Measurements from ENCODE around the gene ZBTB20.

Gene ZBTB20

GRCh38 chr3:114597012-114597411, 550.1 kb downstream of the ZBTB20 start:
- TF ChIP-seq CTCF (IDR thresholded peaks at IDR 0.05; ENCODE audit: borderline replicate concordance, control extremely low read depth, extremely low read depth, insufficient read depth, missing control alignments), result no peak
- no peak for DNase-seq (ENCODE audit: low spot score)
- in situ Hi-C loops (cut with MboI; ENCODE audit: low sequenced_read_pairs, unreplicated experiment), result no loop called here

DNA sequence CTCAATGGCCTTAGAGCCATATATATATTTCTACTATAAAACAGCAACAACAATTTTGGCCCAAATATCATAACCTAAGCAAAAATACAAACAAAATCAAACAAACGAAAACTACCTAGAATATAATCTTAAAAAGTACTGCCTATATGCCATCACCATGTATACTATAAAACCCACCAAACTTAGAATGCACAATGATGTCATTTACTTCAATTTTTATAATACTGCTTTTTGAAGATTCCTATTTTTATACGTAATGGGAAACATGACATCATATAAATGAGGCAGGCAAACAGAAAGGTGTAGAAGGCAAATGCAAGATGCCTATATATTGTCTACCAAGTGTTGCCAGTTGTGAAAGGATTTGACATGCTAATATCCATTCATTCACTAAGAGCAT, 550.9 kb downstream of the ZBTB20 start:
- DNase-seq (ENCODE audit: low spot score), result no peak
- in situ Hi-C loops (cut with MboI; ENCODE audit: low sequenced_read_pairs, unreplicated experiment), result no loop called here
- no peak for TF ChIP-seq CTCF (IDR thresholded peaks at IDR 0.05; ENCODE audit: borderline replicate concordance, control extremely low read depth, extremely low read depth, insufficient read depth, missing control alignments)

DNA sequence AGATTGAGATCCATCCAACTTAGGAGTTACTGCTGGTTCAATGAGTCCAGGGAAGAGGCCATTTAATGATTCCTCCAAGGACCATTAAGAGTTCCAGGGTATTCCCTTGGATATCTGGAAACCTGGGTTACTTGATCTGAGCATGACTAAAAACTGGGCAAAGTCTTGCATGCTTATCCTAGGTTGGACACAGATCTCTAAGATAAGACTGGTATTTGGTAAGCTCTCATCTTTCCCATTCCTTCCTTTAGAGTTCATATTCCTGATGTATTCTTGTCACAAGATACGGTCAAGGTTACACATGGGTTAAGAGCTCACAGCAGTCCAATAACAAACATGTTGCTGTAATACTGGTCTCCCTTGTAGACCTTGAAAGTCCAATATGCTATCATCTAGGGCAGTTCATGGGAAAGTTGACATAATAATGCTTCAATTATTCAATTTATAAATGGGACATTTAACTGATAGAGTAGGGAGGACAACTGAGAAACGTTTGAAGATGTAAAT, 551.5 kb downstream of the ZBTB20 start:
- no peak for DNase-seq (ENCODE audit: low spot score)
- in situ Hi-C loops (cut with MboI; ENCODE audit: low sequenced_read_pairs, unreplicated experiment), result no loop called here
- TF ChIP-seq CTCF (IDR thresholded peaks at IDR 0.05; ENCODE audit: borderline replicate concordance, control extremely low read depth, extremely low read depth, insufficient read depth, missing control alignments), result no peak

DNA sequence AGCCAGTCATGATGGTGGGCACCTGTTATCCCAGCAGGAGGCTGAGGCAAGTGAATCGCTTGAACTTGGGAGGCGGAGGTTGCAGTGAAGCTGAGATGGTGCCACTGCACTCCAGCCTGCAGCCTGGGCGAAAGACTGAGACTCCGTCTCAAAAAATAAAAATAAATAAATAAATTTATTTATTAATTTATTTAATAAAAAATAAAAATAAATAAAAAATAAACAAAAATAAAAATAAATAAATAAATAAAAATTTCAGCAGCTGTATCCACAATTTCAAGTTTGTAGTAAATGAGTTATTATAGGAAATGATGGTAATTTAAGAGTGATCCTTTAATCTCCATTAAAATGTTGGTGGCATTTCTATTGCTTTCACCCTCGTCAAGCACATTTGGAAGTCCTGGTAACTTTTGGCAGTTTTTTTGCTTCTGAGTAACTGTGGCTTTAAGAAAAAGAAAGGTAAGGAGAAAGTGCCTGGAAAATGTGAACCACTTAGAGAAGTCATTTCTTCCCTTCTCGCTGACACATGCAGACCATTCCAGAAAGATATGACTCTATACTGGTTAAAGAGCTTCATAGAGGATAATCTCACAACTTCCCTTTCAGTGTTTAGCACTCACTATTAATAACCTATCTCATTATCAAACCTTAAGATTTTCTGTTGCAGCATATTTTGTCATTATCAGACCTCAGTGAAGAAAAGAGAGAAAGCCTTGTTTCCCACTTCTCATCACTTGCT, 556.6 kb downstream of the ZBTB20 start:
- no peak for TF ChIP-seq CTCF (IDR thresholded peaks at IDR 0.05; ENCODE audit: borderline replicate concordance, control extremely low read depth, extremely low read depth, insufficient read depth, missing control alignments)
- no peak for DNase-seq (ENCODE audit: low spot score)
- in situ Hi-C loops (cut with MboI; ENCODE audit: low sequenced_read_pairs, unreplicated experiment), result no loop called here

GRCh38 chr3:114587986-114588385, 559.1 kb downstream of the ZBTB20 start:
- no peak for DNase-seq (ENCODE audit: low spot score)
- in situ Hi-C loops (cut with MboI; ENCODE audit: low sequenced_read_pairs, unreplicated experiment), result no loop called here
- no peak for TF ChIP-seq CTCF (IDR thresholded peaks at IDR 0.05; ENCODE audit: borderline replicate concordance, control extremely low read depth, extremely low read depth, insufficient read depth, missing control alignments)

- DNase-seq (ENCODE audit: low spot score), result no peak
- in situ Hi-C loops (cut with MboI; ENCODE audit: low sequenced_read_pairs, unreplicated experiment), result no loop called here
- TF ChIP-seq CTCF (IDR thresholded peaks at IDR 0.05; ENCODE audit: borderline replicate concordance, control extremely low read depth, extremely low read depth, insufficient read depth, missing control alignments), result no peak
Measured at GRCh38 chr3:114586119-114586518, 561.0 kb downstream of the ZBTB20 start.

Data from GM13976 (cell line).